Peyer's patch (tissue), 4 donors: Measurements from ENCODE around the gene ICE2.

Source experiments
- POLR2A ChIP-seq, 2 donors: fragments of 450-650 bp; IDR thresholded peaks; one replicate each; pipeline ENCODE4 v1.5.1; 2017; ENCODE audit warnings: antibody characterized with exemption in 2 of 2, mild to moderate bottlenecking in 2 of 2, moderate library complexity in 2 of 2
- TF ChIP-seq, protein P1 (sequence below), 6 experiments: fragments of 450-650 bp in 4 of 6; fragments of 200-600 bp in 2 of 6; sonication (generic) in 1 of 6; IDR thresholded peaks; one replicate each; pipeline ENCODE4 v1.5.1; 2017 to 2019; ENCODE audit warnings: antibody characterized with exemption in 6 of 6, mild to moderate bottlenecking in 3 of 6, moderate library complexity in 1 of 6

- TF ChIP-seq, protein P1, sequence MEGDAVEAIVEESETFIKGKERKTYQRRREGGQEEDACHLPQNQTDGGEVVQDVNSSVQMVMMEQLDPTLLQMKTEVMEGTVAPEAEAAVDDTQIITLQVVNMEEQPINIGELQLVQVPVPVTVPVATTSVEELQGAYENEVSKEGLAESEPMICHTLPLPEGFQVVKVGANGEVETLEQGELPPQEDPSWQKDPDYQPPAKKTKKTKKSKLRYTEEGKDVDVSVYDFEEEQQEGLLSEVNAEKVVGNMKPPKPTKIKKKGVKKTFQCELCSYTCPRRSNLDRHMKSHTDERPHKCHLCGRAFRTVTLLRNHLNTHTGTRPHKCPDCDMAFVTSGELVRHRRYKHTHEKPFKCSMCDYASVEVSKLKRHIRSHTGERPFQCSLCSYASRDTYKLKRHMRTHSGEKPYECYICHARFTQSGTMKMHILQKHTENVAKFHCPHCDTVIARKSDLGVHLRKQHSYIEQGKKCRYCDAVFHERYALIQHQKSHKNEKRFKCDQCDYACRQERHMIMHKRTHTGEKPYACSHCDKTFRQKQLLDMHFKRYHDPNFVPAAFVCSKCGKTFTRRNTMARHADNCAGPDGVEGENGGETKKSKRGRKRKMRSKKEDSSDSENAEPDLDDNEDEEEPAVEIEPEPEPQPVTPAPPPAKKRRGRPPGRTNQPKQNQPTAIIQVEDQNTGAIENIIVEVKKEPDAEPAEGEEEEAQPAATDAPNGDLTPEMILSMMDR (IDR thresholded peaks at IDR 0.05) = no peak
- TF ChIP-seq POLR2A (IDR thresholded peaks at IDR 0.05) = no peak
Observed at GRCh38 chr15:60479361-60480110, 594 bp upstream of the ICE2 start.
